ENCODE data around the gene LGALS9. TPM values are rescaled to one million over a fixed set of nuclear protein-coding genes. Genes with fewer than 3 reads are reported as not detected.
"Not testable (repeated sequence)": the region's sequence is repeated elsewhere in the genome, so short reads cannot be mapped to it uniquely, and the experiment has no call there.

LGALS9 gene
- total and polyA plus RNA-seq, 5 donors from 2014 or later = 38.3 to 122 (median 41.0) TPM

- not testable (repeated sequence) for H3K9me3 ChIP-seq (ENCODE audit: control insufficient read depth in 2 of 2, low read length in 2 of 2); DNase-seq; H3K4me3 ChIP-seq (ENCODE audit: low read depth, low read length); H3K4me1 ChIP-seq (ENCODE audit: control insufficient read depth, insufficient read depth, low read length, poor library complexity, severe bottlenecking); H3K27me3 ChIP-seq (ENCODE audit: control insufficient read depth, insufficient read depth, low read length); H3K9me3 Mint-ChIP-seq; H3K27me3 Mint-ChIP-seq; H3K27ac Mint-ChIP-seq; ATAC-seq (ENCODE audit: low read depth in 2 of 2); H3K4me3 Mint-ChIP-seq; H3K27ac ChIP-seq (ENCODE audit: insufficient read depth, low read length, poor library complexity, severe bottlenecking)
- H3K36me3 ChIP-seq (ENCODE audit: control insufficient read depth, insufficient read depth, low read length) = peaks cover 25% of the 10 kb centered on the region
- Mint-ChIP-seq H3K36me3 (peaks cover 32% of the 10 kb centered on the region), H3K4me1 (peaks cover 8 to 20% (median 16%) of the 10 kb centered on the region in 4 donors)
These were observed 7.5 kb downstream of the LGALS9 start for GRCh38 chr17:27638415-27638914.

GRCh38 chr17:27640790-27641189 is 9.8 kb downstream of the LGALS9 start:
- no peak overlapping the region for H3K27ac Mint-ChIP-seq
- no peak for ATAC-seq (ENCODE audit: low read depth in 2 of 2)
- H3K27ac ChIP-seq (ENCODE audit: insufficient read depth, low read length, poor library complexity, severe bottlenecking) = no peak overlapping the region

GRCh38 chr17:27644586-27644985 is 13.6 kb downstream of the LGALS9 start:
- H3K27ac Mint-ChIP-seq = no peak overlapping the region
- DNase-seq (no peak), ATAC-seq (ENCODE audit: low read depth in 2 of 2) (no peak)
- H3K9me3 Mint-ChIP-seq = no peaks in the 10 kb centered on the region
- H3K27me3 ChIP-seq (ENCODE audit: control insufficient read depth, insufficient read depth, low read length) = no peaks in the 10 kb centered on the region
- no peak overlapping the region for H3K27ac ChIP-seq (ENCODE audit: insufficient read depth, low read length, poor library complexity, severe bottlenecking)
- no peaks in the 10 kb centered on the region for H3K4me1 ChIP-seq (ENCODE audit: control insufficient read depth, insufficient read depth, low read length, poor library complexity, severe bottlenecking)
- peaks cover 0 to 13% (median 3%) of the 10 kb centered on the region in 4 donors for H3K4me1 Mint-ChIP-seq
- no peaks in the 10 kb centered on the region for H3K9me3 ChIP-seq (ENCODE audit: control insufficient read depth in 2 of 2, low read length in 2 of 2)
- H3K27me3 Mint-ChIP-seq = no peaks in the 10 kb centered on the region
- peak overlapping the region in 1 of 4 donors; percentile 2 for H3K4me3 Mint-ChIP-seq
- H3K36me3 ChIP-seq (ENCODE audit: control insufficient read depth, insufficient read depth, low read length) = peaks cover 35% of the 10 kb centered on the region
- no peak overlapping the region for H3K4me3 ChIP-seq (ENCODE audit: low read depth, low read length)
- H3K36me3 Mint-ChIP-seq = peaks cover 42% of the 10 kb centered on the region

More at GRCh38 chr17:27640790-27641189, 9.8 kb downstream of the LGALS9 start:
- peaks cover 0 to 8% (median 3%) of the 10 kb centered on the region in 4 donors for H3K4me1 Mint-ChIP-seq
- H3K9me3 Mint-ChIP-seq = no peaks in the 10 kb centered on the region
- H3K27me3 Mint-ChIP-seq = no peaks in the 10 kb centered on the region
- no peak overlapping the region for H3K4me3 ChIP-seq (ENCODE audit: low read depth, low read length)
- H3K4me1 ChIP-seq (ENCODE audit: control insufficient read depth, insufficient read depth, low read length, poor library complexity, severe bottlenecking) = no peaks in the 10 kb centered on the region
- DNase-seq = no peak
- no peaks in the 10 kb centered on the region for H3K27me3 ChIP-seq (ENCODE audit: control insufficient read depth, insufficient read depth, low read length)
- peaks cover 34% of the 10 kb centered on the region for H3K36me3 Mint-ChIP-seq
- H3K9me3 ChIP-seq (ENCODE audit: control insufficient read depth in 2 of 2, low read length in 2 of 2) = no peaks in the 10 kb centered on the region
- H3K36me3 ChIP-seq (ENCODE audit: control insufficient read depth, insufficient read depth, low read length) = peaks cover 27% of the 10 kb centered on the region
- H3K4me3 Mint-ChIP-seq = no peak overlapping the region

GRCh38 chr17:27645621-27646020 is 14.6 kb downstream of the LGALS9 start:
- H3K4me1 ChIP-seq (ENCODE audit: control insufficient read depth, insufficient read depth, low read length, poor library complexity, severe bottlenecking); H3K9me3 Mint-ChIP-seq; H3K27me3 Mint-ChIP-seq; H3K9me3 ChIP-seq (ENCODE audit: control insufficient read depth in 2 of 2, low read length in 2 of 2); H3K27ac ChIP-seq (ENCODE audit: insufficient read depth, low read length, poor library complexity, severe bottlenecking); DNase-seq; H3K4me3 Mint-ChIP-seq; H3K4me3 ChIP-seq (ENCODE audit: low read depth, low read length); H3K27me3 ChIP-seq (ENCODE audit: control insufficient read depth, insufficient read depth, low read length): not testable (repeated sequence)
- Mint-ChIP-seq H3K27ac (peak overlapping the region in 1 of 3 donors; percentile 86), H3K36me3 (peaks cover 36% of the 10 kb centered on the region), H3K4me1 (peaks cover 0 to 13% (median 2%) of the 10 kb centered on the region in 4 donors)
- ATAC-seq (ENCODE audit: low read depth in 2 of 2) = peak; percentile 38 to 40
- H3K36me3 ChIP-seq (ENCODE audit: control insufficient read depth, insufficient read depth, low read length) = peaks cover 26% of the 10 kb centered on the region

- no peaks in the 10 kb centered on the region for H3K9me3 ChIP-seq (ENCODE audit: control insufficient read depth in 2 of 2, low read length in 2 of 2)
- H3K4me1 ChIP-seq (ENCODE audit: control insufficient read depth, insufficient read depth, low read length, poor library complexity, severe bottlenecking) = no peaks in the 10 kb centered on the region
- peaks cover 23% of the 10 kb centered on the region for H3K36me3 ChIP-seq (ENCODE audit: control insufficient read depth, insufficient read depth, low read length)
- peaks cover 31% of the 10 kb centered on the region for H3K36me3 Mint-ChIP-seq
- no peak overlapping the region for H3K4me3 ChIP-seq (ENCODE audit: low read depth, low read length)
- H3K4me3 Mint-ChIP-seq = peak overlapping the region in 1 of 4 donors; percentile 21
- ATAC-seq (ENCODE audit: low read depth in 2 of 2) (no peak), DNase-seq (no peak)
- H3K27ac ChIP-seq (ENCODE audit: insufficient read depth, low read length, poor library complexity, severe bottlenecking) = no peak overlapping the region
- no peaks in the 10 kb centered on the region for H3K27me3 ChIP-seq (ENCODE audit: control insufficient read depth, insufficient read depth, low read length)
- no peaks in the 10 kb centered on the region for H3K9me3 Mint-ChIP-seq
- H3K27ac Mint-ChIP-seq = no peak overlapping the region
- peaks cover 0 to 13% (median 2%) of the 10 kb centered on the region in 4 donors for H3K4me1 Mint-ChIP-seq
- peaks cover under 1% of the 10 kb centered on the region for H3K27me3 Mint-ChIP-seq
These were observed 15.2 kb downstream of the LGALS9 start for GRCh38 chr17:27646232-27646631.

- Histone ChIP-seq H3K4me3 (ENCODE audit: low read depth, low read length) (no peak overlapping the region), H3K4me1 (ENCODE audit: control insufficient read depth, insufficient read depth, low read length, poor library complexity, severe bottlenecking) (no peaks in the 10 kb centered on the region), H3K9me3 (ENCODE audit: control insufficient read depth in 2 of 2, low read length in 2 of 2) (no peaks in the 10 kb centered on the region), H3K36me3 (ENCODE audit: control insufficient read depth, insufficient read depth, low read length) (peaks cover 17% of the 10 kb centered on the region), H3K27ac (ENCODE audit: insufficient read depth, low read length, poor library complexity, severe bottlenecking) (no peak overlapping the region), H3K27me3 (ENCODE audit: control insufficient read depth, insufficient read depth, low read length) (no peaks in the 10 kb centered on the region)
- H3K4me1 Mint-ChIP-seq = peaks cover 0 to 13% (median under 1%) of the 10 kb centered on the region in 4 donors
- no peak for DNase-seq
- peaks cover 24% of the 10 kb centered on the region for H3K36me3 Mint-ChIP-seq
- no peak for ATAC-seq (ENCODE audit: low read depth in 2 of 2)
- no peak overlapping the region for H3K4me3 Mint-ChIP-seq
- H3K27me3 Mint-ChIP-seq = peaks cover 5% of the 10 kb centered on the region
- no peaks in the 10 kb centered on the region for H3K9me3 Mint-ChIP-seq
- peak overlapping the region in 1 of 3 donors; percentile 33 for H3K27ac Mint-ChIP-seq
These were observed 16.8 kb downstream of the LGALS9 start for GRCh38 chr17:27647765-27648164.

- not testable (repeated sequence) for H3K9me3 ChIP-seq (ENCODE audit: control insufficient read depth in 2 of 2, low read length in 2 of 2); H3K27me3 ChIP-seq (ENCODE audit: control insufficient read depth, insufficient read depth, low read length); DNase-seq; H3K27ac ChIP-seq (ENCODE audit: insufficient read depth, low read length, poor library complexity, severe bottlenecking); ATAC-seq (ENCODE audit: low read depth in 2 of 2); H3K27me3 Mint-ChIP-seq; H3K4me1 ChIP-seq (ENCODE audit: control insufficient read depth, insufficient read depth, low read length, poor library complexity, severe bottlenecking); H3K4me3 ChIP-seq (ENCODE audit: low read depth, low read length); H3K4me3 Mint-ChIP-seq; H3K9me3 Mint-ChIP-seq
- Mint-ChIP-seq H3K36me3 (peaks cover 16% of the 10 kb centered on the region), H3K4me1 (peaks cover 0 to 11% (median 0%) of the 10 kb centered on the region in 4 donors), H3K27ac (peak overlapping the region in 1 of 3 donors; percentile 73)
- H3K36me3 ChIP-seq (ENCODE audit: control insufficient read depth, insufficient read depth, low read length) = peaks cover 15% of the 10 kb centered on the region
These were observed 18.2 kb downstream of the LGALS9 start for GRCh38 chr17:27649111-27649571.

- Mint-ChIP-seq H3K4me3 (no peak overlapping the region), H3K27me3 (peaks cover 5% of the 10 kb centered on the region), H3K9me3 (no peaks in the 10 kb centered on the region), H3K27ac (no peak overlapping the region), H3K4me1 (peaks cover 0 to 12% (median 4%) of the 10 kb centered on the region in 4 donors), H3K36me3 (peaks cover 14% of the 10 kb centered on the region)
- Histone ChIP-seq H3K4me1 (ENCODE audit: control insufficient read depth, insufficient read depth, low read length, poor library complexity, severe bottlenecking) (peaks cover 6% of the 10 kb centered on the region), H3K36me3 (ENCODE audit: control insufficient read depth, insufficient read depth, low read length) (peaks cover 15% of the 10 kb centered on the region), H3K4me3 (ENCODE audit: low read depth, low read length) (no peak overlapping the region), H3K9me3 (ENCODE audit: control insufficient read depth in 2 of 2, low read length in 2 of 2) (no peaks in the 10 kb centered on the region), H3K27ac (ENCODE audit: insufficient read depth, low read length, poor library complexity, severe bottlenecking) (no peak overlapping the region), H3K27me3 (ENCODE audit: control insufficient read depth, insufficient read depth, low read length) (no peaks in the 10 kb centered on the region)
- ATAC-seq (ENCODE audit: low read depth in 2 of 2) (no peak), DNase-seq (no peak)
These were observed 18.9 kb downstream of the LGALS9 start for GRCh38 chr17:27649929-27650328.

All from CD4-positive, CD25-positive, alpha-beta regulatory T cell (primary cell).